HCT116 (cell line): ENCODE data around the gene TMCO4. TPM values are rescaled to one million over a fixed set of nuclear protein-coding genes. Genes with fewer than 3 reads are reported as not detected.

Experiments
- ATAC-seq: fragments of 200-7000 bp; cut with Tn5 transposase; 2 replicates; pipeline ENCODE4 v1.9.1; 2020; ENCODE audit warnings: mild to moderate bottlenecking, moderate library complexity
- BruUV-seq: library from RNA; stranded (reverse); fragments of 400-500 nt; replicated peaks from 2 replicates; lab custom pipeline; 2021; lab: Mats Ljungman, UMichigan
- CTCF ChIA-PET: fragments of 300-600 bp; sonication (Branson Sonifier 250); formaldehyde crosslinking; loops from one replicate; lab custom pipeline; 2021; ENCODE audit warnings: antibody characterized with exemption; lab: Charles Lee
- POLR2A ChIA-PET: fragments of 300-600, 350-600 bp; sonication (Branson Sonifier 250); formaldehyde crosslinking; loops from one replicate; lab custom pipeline; 2021; ENCODE audit warnings: antibody characterized with exemption; lab: Charles Lee
- RAD21 ChIA-PET, 2 experiments: fragments of 300-600 bp; sonication (Branson Sonifier 250); formaldehyde crosslinking; loops; one replicate each; lab custom pipeline; 2023; ENCODE audit warnings: low total read pairs in 2 of 2; ENCODE audit not compliant: uncharacterized antibody in 2 of 2, unreplicated experiment in 2 of 2, low non-redundant PET in 1 of 2; lab: Charles Lee
- DNase-seq: peaks from one replicate; pipeline ENCODE4 v3.0.0-alpha.2; 2010; ENCODE audit warnings: low read depth, low spot score
- H2AFZ ChIP-seq: fragments of 200-600 bp; shearing (Covaris generic), sonication (generic); 2 replicates; pipeline ENCODE4 v1.6.1; 2017; ENCODE audit warnings: low read depth, mixed run types, mixed read lengths, antibody characterized with exemption, low read length; ENCODE audit not compliant: poor library complexity, severe bottlenecking
- H3K27ac ChIP-seq: 2 replicates; pipeline ENCODE4 v1.5.1; 2012; ENCODE audit warnings: low read depth, low read length
- H3K27me3 ChIP-seq: fragments of 200-600 bp; sonication (generic); 2 replicates; pipeline ENCODE4 v1.6.1; 2016; ENCODE audit warnings: mixed run types, low read length, mixed read lengths; ENCODE audit not compliant: insufficient read depth
- H3K36me3 ChIP-seq, 2 experiments: fragments of 200-500 bp in 1 of 2; fragments of 200-600 bp in 1 of 2; sonication (Bioruptor generic) in 1 of 2; sonication (generic) in 1 of 2; 2 replicates each; pipeline versions ENCODE4 v1.5.1 to v1.6.1; 2014 to 2016; ENCODE audit warnings: low read length in 2 of 2, inconsistent platforms in 1 of 2, mixed read lengths in 1 of 2, mixed run types in 1 of 2; ENCODE audit not compliant: insufficient read depth in 2 of 2, control insufficient read depth in 1 of 2
- H3K4me1 ChIP-seq, 2 experiments: fragments of 200-600 bp in 1 of 2; sonication (generic) in 1 of 2; 2 replicates each; pipeline versions ENCODE4 v1.5.1 to v1.6.1; 2012 to 2017; ENCODE audit warnings: low read length in 2 of 2, inconsistent platforms in 1 of 2, mild to moderate bottlenecking in 1 of 2, mixed read lengths in 1 of 2, mixed run types in 1 of 2, moderate library complexity in 1 of 2; ENCODE audit not compliant: insufficient read depth in 2 of 2, control insufficient read depth in 1 of 2
- H3K4me2 ChIP-seq: fragments of 200-600 bp; sonication (generic); 2 replicates; pipeline ENCODE4 v1.6.1; 2017; ENCODE audit warnings: mixed run types, low read length, mixed read lengths
- H3K4me3 ChIP-seq, 2 experiments: fragments of 200-600 bp in 1 of 2; sonication (generic) in 1 of 2; replicated peaks in 1 of 2; 2 replicates each; pipeline ENCODE4 v1.5.1; 2011 to 2016; ENCODE audit warnings: low read length in 2 of 2, control low read depth in 1 of 2, low read depth in 1 of 2, mild to moderate bottlenecking in 1 of 2, mixed read lengths in 1 of 2, mixed run types in 1 of 2
- H3K79me2 ChIP-seq: fragments of 200-600 bp; sonication (generic); 2 replicates; pipeline ENCODE4 v1.6.1; 2017; ENCODE audit warnings: mild to moderate bottlenecking, mixed run types, low read length, moderate library complexity, mixed read lengths; ENCODE audit not compliant: insufficient read depth
- H3K9ac ChIP-seq: fragments of 200-600 bp; sonication (generic); 2 replicates; pipeline ENCODE4 v1.6.1; 2016; ENCODE audit warnings: low read length, mixed read lengths
- H3K9me2 ChIP-seq: fragments of 200-600 bp; sonication (generic), shearing (Covaris generic); 2 replicates; pipeline ENCODE4 v1.6.1; 2017; ENCODE audit warnings: mixed run types, mild to moderate bottlenecking, moderate library complexity; ENCODE audit not compliant: insufficient read depth
- H3K9me3 ChIP-seq, 2 experiments: fragments of 200-500 bp in 1 of 2; fragments of 200-600 bp in 1 of 2; sonication (Bioruptor generic) in 1 of 2; sonication (generic) in 1 of 2; 2 replicates each; pipeline ENCODE4 v1.6.1; 2014 to 2017; ENCODE audit warnings: low read length in 2 of 2, mixed read lengths in 2 of 2, inconsistent platforms in 1 of 2, low read depth in 1 of 2, mild to moderate bottlenecking in 1 of 2, mixed run types in 1 of 2, moderate library complexity in 1 of 2; ENCODE audit not compliant: control insufficient read depth in 1 of 2, insufficient read depth in 1 of 2
- H4K20me1 ChIP-seq: fragments of 200-600 bp; sonication (generic), shearing (Covaris generic); 2 replicates; pipeline ENCODE4 v1.6.1; 2017; ENCODE audit warnings: mixed run types, mild to moderate bottlenecking, moderate library complexity; ENCODE audit not compliant: insufficient read depth
- CBX3 ChIP-seq: IDR thresholded peaks from 2 replicates; pipeline ENCODE4 v1.6.1; 2012; ENCODE audit warnings: low read depth
- CTCF ChIP-seq, 3 experiments: fragments of 200-600 bp in 1 of 3; sonication (generic) in 1 of 3; IDR thresholded peaks in 2 of 3; conservative IDR thresholded peaks in 1 of 3; 2 replicates each; pipeline ENCODE4 v1.5.1; 2012 to 2017; ENCODE audit warnings: low read depth in 2 of 3, low read length in 2 of 3, antibody characterized with exemption in 1 of 3, borderline replicate concordance in 1 of 3, control low read depth in 1 of 3, mild to moderate bottlenecking in 1 of 3, mixed read lengths in 1 of 3, mixed run types in 1 of 3, moderate library complexity in 1 of 3; ENCODE audit not compliant: insufficient read depth in 1 of 3
- EGR1 ChIP-seq: IDR thresholded peaks from 2 replicates; pipeline ENCODE4 v1.6.1; 2012; ENCODE audit warnings: low read depth
- EZH2 ChIP-seq: fragments of 200-600 bp; sonication (generic); IDR thresholded peaks from 2 replicates; pipeline ENCODE4 v1.6.1; 2017; ENCODE audit warnings: antibody characterized with exemption, mixed run types
- EZH2phosphoT487 ChIP-seq: fragments of 200-600 bp; IDR thresholded peaks from 2 replicates; pipeline ENCODE4 v1.6.1; 2018; ENCODE audit warnings: antibody characterized with exemption, borderline replicate concordance
- FOSL1 ChIP-seq: IDR thresholded peaks from 2 replicates; pipeline ENCODE4 v1.6.1; 2012; ENCODE audit warnings: low read depth
- MAX ChIP-seq: IDR thresholded peaks from 2 replicates; pipeline ENCODE4 v1.6.1; 2012
- POLR2A ChIP-seq: IDR thresholded peaks from 2 replicates; pipeline ENCODE4 v1.7.0; 2011; ENCODE audit warnings: borderline replicate concordance; ENCODE audit not compliant: insufficient read depth, insufficient read length; ENCODE audit errors: extremely low read depth
- POLR2AphosphoS5 ChIP-seq: IDR thresholded peaks from 2 replicates; pipeline ENCODE4 v1.6.1; 2011; ENCODE audit warnings: mild to moderate bottlenecking, low read depth, low read length, moderate library complexity
- RAD21 ChIP-seq: IDR thresholded peaks from 2 replicates; pipeline ENCODE4 v1.6.1; 2012; ENCODE audit warnings: low read depth, mild to moderate bottlenecking
- REST ChIP-seq: IDR thresholded peaks from 2 replicates; pipeline ENCODE4 v1.6.1; 2012; ENCODE audit warnings: low read depth
- SIN3A ChIP-seq: IDR thresholded peaks from 2 replicates; pipeline ENCODE4 v1.6.1; 2012; ENCODE audit warnings: low read depth
- SP1 ChIP-seq: IDR thresholded peaks from 2 replicates; pipeline ENCODE4 v1.6.1; 2012; ENCODE audit warnings: low read depth
- SRF ChIP-seq: IDR thresholded peaks from 2 replicates; pipeline ENCODE4 v1.6.1; 2012; ENCODE audit warnings: low read depth
- TCF7L2 ChIP-seq: IDR thresholded peaks from 2 replicates; pipeline ENCODE4 v1.7.0; 2011; ENCODE audit warnings: borderline replicate concordance, inconsistent platforms; ENCODE audit not compliant: insufficient read depth, insufficient read length; ENCODE audit errors: extremely low read depth
- YY1 ChIP-seq: IDR thresholded peaks from 2 replicates; pipeline ENCODE4 v1.6.1; 2011; ENCODE audit warnings: low read length, low read depth, moderate library complexity, mild to moderate bottlenecking; ENCODE audit not compliant: insufficient replicate concordance; ENCODE audit errors: extremely low read depth
- ZBTB33 ChIP-seq: IDR thresholded peaks from 2 replicates; pipeline ENCODE4 v1.6.1; 2011; ENCODE audit warnings: mild to moderate bottlenecking, low read length, moderate library complexity; ENCODE audit not compliant: insufficient replicate concordance; ENCODE audit errors: extremely low read depth
- ZFX ChIP-seq: fragments of 450-650 bp; IDR thresholded peaks from 2 replicates; pipeline ENCODE4 v1.6.1; 2017
- ZNF274 ChIP-seq: fragments of 200-500 bp; sonication (Bioruptor generic); IDR thresholded peaks from 2 replicates; pipeline ENCODE4 v1.6.1; 2014; ENCODE audit warnings: mild to moderate bottlenecking, low read depth, low read length, inconsistent platforms
- intact Hi-C: fragments of 100-400 bp; cut with micrococcal nuclease; formaldehyde crosslinking; loops from 2 replicates; pipeline ENCODE4 v1.10.0; 2022
- total RNA-seq: library from RNA; stranded (reverse); gene quantifications from one replicate; pipeline ENCODE4 v1.2.1, GENCODE V29; 2021; ENCODE audit not compliant: unreplicated experiment

Gene TMCO4
- total RNA-seq, 1 experiment from 2014 or later = 12.7 TPM

- no peaks in the 10 kb centered on the region for H3K4me1 ChIP-seq
- CTCF ChIA-PET = interaction anchor here (1.9 kb wide), 1 partner anchor 9 kb away, joined by 7 read pairs; no protein-coding TSS in a partner anchor
- no peaks in the 10 kb centered on the region for H4K20me1 ChIP-seq
- no peak overlapping the region for H3K4me2 ChIP-seq
- TF ChIP-seq ZNF274 (no peak), CTCF (IDR thresholded peaks at IDR 0.05 in 2 of 3, conservative IDR thresholded peaks at IDR 0.05 in 1 of 3; ENCODE audit: borderline replicate concordance in 1 of 3, insufficient read depth in 1 of 3, low read depth in 2 of 3, low read length in 2 of 3) (no peak), TCF7L2 (no peak), YY1 (no peak), SP1 (no peak), FOSL1 (no peak), SIN3A (no peak), ZBTB33 (no peak), POLR2A (no peak), POLR2AphosphoS5 (no peak), ZFX (no peak), SRF (no peak), EZH2phosphoT487 (no peak), EGR1 (no peak), MAX (no peak), REST (no peak), RAD21 (no peak), CBX3 (no peak), EZH2 (no peak)
- H3K9me3 ChIP-seq = no peaks in the 10 kb centered on the region
- no peak overlapping the region for H3K27ac ChIP-seq
- RAD21 ChIA-PET = no interaction called here
- H3K4me3 ChIP-seq = no peak overlapping the region
- no peaks in the 10 kb centered on the region for H3K9me2 ChIP-seq
- no peak overlapping the region for H3K9ac ChIP-seq
- intact Hi-C loops = no loop called here
- no peaks in the 10 kb centered on the region for H3K27me3 ChIP-seq
- H2AFZ ChIP-seq = no peak overlapping the region
- POLR2A ChIA-PET = no interaction called here
- ATAC-seq (no peak), DNase-seq (no peak)
- no peaks in the 10 kb centered on the region for H3K36me3 ChIP-seq
- no peaks in the 10 kb centered on the region for H3K79me2 ChIP-seq
- BruUV-seq = no TSS peak
Observed at GRCh38 chr1:19695772-19696171, 103.9 kb downstream of the TMCO4 start.
